B cell (primary cell): ENCODE data around the gene SGCA. TPM values are rescaled to one million over a fixed set of nuclear protein-coding genes. Genes with fewer than 3 reads are reported as not detected.

Experiments
- ATAC-seq: fragments of 200-7000 bp; cut with Tn5 transposase; one replicate; pipeline ENCODE4 v1.10.0; 2021; ENCODE audit warnings: low read depth, mild to moderate bottlenecking, moderate number of reproducible peaks, moderate library complexity
- CTCF ChIA-PET: fragments of 350-600 bp; sonication (Branson Sonifier 250); formaldehyde crosslinking; loops from one replicate; lab custom pipeline; 2021; ENCODE audit warnings: antibody characterized with exemption, inconsistent platforms; lab: Charles Lee
- POLR2A ChIA-PET: fragments of 350-600 bp; sonication (Branson Sonifier 250); formaldehyde crosslinking; loops from one replicate; lab custom pipeline; 2021; ENCODE audit warnings: antibody characterized with exemption; lab: Charles Lee
- DNase-seq: peaks from one replicate; pipeline ENCODE4 v3.0.0; 2013
- H2AFZ ChIP-seq: 2 replicates; pipeline ENCODE4 v1.6.1; 2012; ENCODE audit warnings: mild to moderate bottlenecking, low read depth, low read length; ENCODE audit not compliant: insufficient read depth, poor library complexity, severe bottlenecking
- H3K27ac ChIP-seq, 2 donors: 1 replicate in 1 of 2; 2 replicates in 1 of 2; pipeline ENCODE4 v1.5.1; 2012 to 2013; ENCODE audit warnings: low read length in 2 of 2, mild to moderate bottlenecking in 2 of 2, moderate library complexity in 1 of 2
- H3K27me3 ChIP-seq, 4 experiments: fragments of 200-600 bp in 1 of 4; sonication (generic) in 1 of 4; replicated peaks in 1 of 4; 1 replicate in 2 of 4; 2 replicates in 2 of 4; pipeline versions ENCODE4 v1.6.1 to v1.7.0; 2013 to 2016; ENCODE audit warnings: low read length in 3 of 4, mild to moderate bottlenecking in 2 of 4, mixed read lengths in 1 of 4, moderate library complexity in 1 of 4; ENCODE audit not compliant: insufficient read depth in 4 of 4, control insufficient read depth in 3 of 4; ENCODE audit errors: control extremely low read depth in 1 of 4
- H3K36me3 ChIP-seq, 2 experiments: replicated peaks in 1 of 2; 1 replicate in 1 of 2; 2 replicates in 1 of 2; pipeline versions ENCODE4 v1.6.1 to v1.7.1; 2013; ENCODE audit warnings: low read length in 1 of 2; ENCODE audit not compliant: insufficient read depth in 2 of 2, control insufficient read depth in 1 of 2; ENCODE audit errors: control extremely low read depth in 1 of 2, extremely low read depth in 1 of 2
- H3K4me1 ChIP-seq, 2 donors: fragments of 200-600 bp in 1 of 2; sonication (generic) in 1 of 2; 1 replicate in 1 of 2; 2 replicates in 1 of 2; pipeline versions ENCODE4 v1.5.1 to v1.6.1; 2013 to 2017; ENCODE audit warnings: low read length in 2 of 2; ENCODE audit not compliant: control insufficient read depth in 2 of 2, insufficient read depth in 2 of 2
- H3K4me2 ChIP-seq: replicated peaks from 2 replicates; pipeline ENCODE3; 2012; ENCODE audit warnings: mild to moderate bottlenecking, low read depth, low read length; ENCODE audit not compliant: poor library complexity, severe bottlenecking
- H3K4me3 ChIP-seq, 5 experiments: fragments of 200-600 bp in 1 of 5; sonication (generic) in 1 of 5; 1 replicate in 3 of 5; 2 replicates in 2 of 5; pipeline versions ENCODE4 v1.5.1 to v1.7.0; 2011 to 2016; ENCODE audit warnings: low read length in 4 of 5, mild to moderate bottlenecking in 4 of 5, low read depth in 2 of 5, control low read depth in 1 of 5, moderate library complexity in 1 of 5; ENCODE audit not compliant: insufficient read depth in 1 of 5; ENCODE audit errors: control extremely low read depth in 1 of 5, extremely low read depth in 1 of 5
- H3K79me2 ChIP-seq: fragments of 200-600 bp; sonication (generic); one replicate; pipeline ENCODE4 v1.6.0; 2016; ENCODE audit warnings: low read length; ENCODE audit not compliant: control insufficient read depth, insufficient read depth
- H3K9ac ChIP-seq: fragments of 200-600 bp; sonication (generic); 2 replicates; pipeline ENCODE4 v1.6.1; 2017; ENCODE audit warnings: mild to moderate bottlenecking, low read length, moderate library complexity
- H3K9me3 ChIP-seq, 3 donors: one replicate each; pipeline versions ENCODE4 v1.6.1 to v1.7.1; 2013; ENCODE audit warnings: low read length in 2 of 3; ENCODE audit not compliant: control insufficient read depth in 2 of 3, insufficient read depth in 1 of 3; ENCODE audit errors: control extremely low read depth in 1 of 3
- H4K20me1 ChIP-seq: 2 replicates; pipeline ENCODE4 v1.6.0; 2012; ENCODE audit warnings: mild to moderate bottlenecking, low read length; ENCODE audit not compliant: insufficient read depth, control insufficient read depth, poor library complexity, severe bottlenecking
- H3K27ac Mint-ChIP-seq: one replicate; pipeline ENCODE4 v1.8.0; 2021; ENCODE audit warnings: mixed read lengths
- H3K27me3 Mint-ChIP-seq: one replicate; pipeline ENCODE4 v1.8.0; 2021; ENCODE audit warnings: mixed read lengths
- H3K4me1 Mint-ChIP-seq: one replicate; pipeline ENCODE4 v1.8.0; 2021; ENCODE audit warnings: mixed read lengths
- H3K4me3 Mint-ChIP-seq: one replicate; pipeline ENCODE4 v1.8.0; 2021; ENCODE audit warnings: mixed read lengths
- H3K9me3 Mint-ChIP-seq: one replicate; pipeline ENCODE4 v1.8.0; 2022; ENCODE audit warnings: mixed read lengths; ENCODE audit not compliant: insufficient read depth
- CTCF ChIP-seq: fragments of 200-600 bp; IDR thresholded peaks from one replicate; pipeline ENCODE4 v1.8.0; 2022; ENCODE audit warnings: antibody characterized with exemption, mild to moderate bottlenecking
- EZH2 ChIP-seq: IDR thresholded peaks from 2 replicates; pipeline ENCODE4 v1.6.1; 2012; ENCODE audit warnings: borderline replicate concordance, low read depth, mild to moderate bottlenecking, moderate library complexity, low read length; ENCODE audit not compliant: insufficient read depth, poor library complexity, severe bottlenecking
- WGBS: methylation state at CpG from one replicate; pipeline ENCODE4 v1.1.5; 2013; ENCODE audit warnings: missing lambda C conversion rate; ENCODE audit not compliant: insufficient coverage; 5-methylcytosine and 5-hydroxymethylcytosine counted together
- intact Hi-C: fragments of 100-400 bp; cut with micrococcal nuclease; formaldehyde crosslinking; loops from one replicate; pipeline ENCODE4 v1.10.0; 2022
- polyA plus RNA-seq: library from polyadenylated mRNA; depleted of rRNA; stranded (reverse); fragments of >200 nt; gene quantifications from 2 replicates; pipeline ENCODE4 v1.2.3, GENCODE V29; 2012
- total RNA-seq, 2 donors: library from RNA; stranded (reverse); fragments of 120-200 nt in 1 of 2; gene quantifications; 1 replicate in 1 of 2; 2 replicates in 1 of 2; pipeline versions ENCODE4 v1.2.3 to v1.2.4, GENCODE V29; 2013 to 2022

SGCA gene
- total and polyA plus RNA-seq, 2 donors (not counting 1 experiment from before 2014, with no cell fraction given): 4.4 to 4.5 TPM

- H4K20me1 ChIP-seq: peaks cover 21% of the 10 kb centered on the region
- DNase-seq: no peak
- H3K36me3 ChIP-seq: peaks cover 3 to 12% of the 10 kb centered on the region in 2 experiments
- intact Hi-C loops: no loop called here
- ChIA-PET CTCF (interaction anchor here (0.8 to 3.4 kb wide), 5 partner anchors 10 to 33 kb away, joined by 3 to 16 read pairs (median 5); no protein-coding TSS in a partner anchor), POLR2A (interaction anchor here (0.6 to 0.8 kb wide), 3 partner anchors 12 to 1232 kb away, joined by 3 to 4 read pairs (median 3); no protein-coding TSS in a partner anchor)
- no peaks in the 10 kb centered on the region for H3K9me3 Mint-ChIP-seq
- peak overlapping the region; percentile 50 for H3K9ac ChIP-seq
- peaks cover 0 to 28% (median 9%) of the 10 kb centered on the region in 4 experiments for H3K27me3 ChIP-seq
- H3K4me1 Mint-ChIP-seq: peaks cover 34% of the 10 kb centered on the region
- peaks cover 0 to 8% (median 0%) of the 10 kb centered on the region in 3 donors for H3K9me3 ChIP-seq
- peaks cover 27 to 35% of the 10 kb centered on the region in 2 donors for H3K4me1 ChIP-seq
- peaks cover 10% of the 10 kb centered on the region for H3K27me3 Mint-ChIP-seq
- peak overlapping the region; percentile 60 for H2AFZ ChIP-seq
- peak overlapping the region; percentile 99 for H3K4me2 ChIP-seq
- ATAC-seq: peak; percentile 6
- H3K27ac ChIP-seq: no peak overlapping the region
- TF ChIP-seq CTCF (no peak), EZH2 (no peak)
- peak overlapping the region; percentile 83 for H3K4me3 Mint-ChIP-seq
- 1% methylated on average over 26 of the region's 31 CpGs for WGBS
- H3K79me2 ChIP-seq: no peaks in the 10 kb centered on the region
- H3K27ac Mint-ChIP-seq: peak overlapping the region; percentile 65
- H3K4me3 ChIP-seq: peak overlapping the region in 3 of 5 experiments; percentile 36 to 51 (median 44)
Measured at GRCh38 chr17:50129353-50129727, 36.5 kb upstream of the SGCA start.
